H1 (cell line): ENCODE measurements around the gene TRAIP. TPM values are rescaled to one million over a fixed set of nuclear protein-coding genes. Genes with fewer than 3 reads are reported as not detected.

Experiments used
- ASH2L ChIP-seq: fragments of 200-600, 300-600 bp; sonication (generic); IDR thresholded peaks from one replicate; pipeline ENCODE4 v1.7.1; 2017; ENCODE audit warnings: low read length
- CTBP2 ChIP-seq: IDR thresholded peaks from 2 replicates; pipeline ENCODE4 v1.7.0; 2011; ENCODE audit warnings: borderline replicate concordance, mild to moderate bottlenecking, moderate library complexity, mixed read lengths, low read length; ENCODE audit not compliant: insufficient read depth, insufficient read length
- E2F6 ChIP-seq: IDR thresholded peaks from 2 replicates; pipeline ENCODE4 v1.6.1; 2012; ENCODE audit warnings: inconsistent platforms
- GTF2F1 ChIP-seq: IDR thresholded peaks from 2 replicates; pipeline ENCODE4 v1.6.1; 2012; ENCODE audit warnings: low read depth, low read length, improper control_type of control experiment, borderline replicate concordance
- POLR2A ChIP-seq, 2 experiments: IDR thresholded peaks; 1 replicate in 1 of 2; 2 replicates in 1 of 2; pipeline ENCODE4 v1.6.1; 2011; ENCODE audit warnings: low read depth in 2 of 2, low read length in 2 of 2, mild to moderate bottlenecking in 2 of 2; ENCODE audit errors: control extremely low read depth in 1 of 2
- POLR2AphosphoS5 ChIP-seq: IDR thresholded peaks from 2 replicates; pipeline ENCODE4 v1.6.1; 2011; ENCODE audit warnings: low read depth, low read length
- SAP30 ChIP-seq: fragments of 300-600 bp; sonication (generic); IDR thresholded peaks from 2 replicates; pipeline ENCODE4 v1.7.1; 2012; ENCODE audit warnings: low read length, moderate library complexity, mild to moderate bottlenecking, inconsistent platforms; ENCODE audit not compliant: insufficient read depth, insufficient replicate concordance
- SIN3A ChIP-seq, 2 experiments: IDR thresholded peaks in 1 of 2; conservative IDR thresholded peaks in 1 of 2; 2 replicates each; pipeline ENCODE4 v1.6.1; 2011 to 2012; ENCODE audit warnings: low read length in 2 of 2, improper control_type of control experiment in 1 of 2, low read depth in 1 of 2, mild to moderate bottlenecking in 1 of 2
- SP4 ChIP-seq: IDR thresholded peaks from 2 replicates; pipeline ENCODE4 v1.6.1; 2012; ENCODE audit warnings: low read length, inconsistent platforms
- ZNF274 ChIP-seq: IDR thresholded peaks from 2 replicates; pipeline ENCODE4 v1.7.0; 2012; ENCODE audit warnings: low read length, borderline replicate concordance; ENCODE audit errors: extremely low read depth
- microRNA-seq, 2 experiments: library from miRNA; unstranded; fragments of <30 nt; microRNA quantifications; one replicate each; pipeline versions ENCODE4 to v1.2.0, GENCODE V29; 2016 to 2020; ENCODE audit warnings: borderline microRNAs expressed in 2 of 2, borderline number of aligned reads in 2 of 2, borderline replicate concordance in 1 of 2
- polyA plus RNA-seq, 7 experiments: library from polyadenylated mRNA; depleted of rRNA in 3 of 7; stranded (reverse) in 5 of 7; unstranded in 2 of 7; fragments of >200 nt in 5 of 7; fragments of 200-250 nt in 2 of 7; gene quantifications; 1 replicate in 5 of 7; 2 replicates in 1 of 7; 4 replicates in 1 of 7; pipeline versions ENCODE4 v1.2.1 to v1.2.3, GENCODE V29; 2011 to 2013; ENCODE audit warnings: missing spikeins in 2 of 7, mixed read lengths in 2 of 7
- small RNA-seq: library from polyadenylated mRNA; stranded (forward); fragments of <200 nt; extraction: miRNeasy Mini kit (QIAGEN cat#:217004); gene quantifications from one replicate; pipeline ENCODE3, GENCODE V24; 2013; ENCODE audit not compliant: insufficient read depth
- total RNA-seq: library from RNA; stranded (reverse); fragmentation: NEBNext Ultra II Directional; extraction: Animal tissue kit (Norgen Biotek cat#: 25700); gene quantifications from 2 replicates; pipeline ENCODE4 v1.2.1, GENCODE V29; 2021

The TRAIP gene
- total and polyA plus RNA-seq, 2 of the 8 experiments (the other 6 are each of a cell fraction or from before 2014, with no cell fraction given) = 27.7 to 28.1 TPM

DNA sequence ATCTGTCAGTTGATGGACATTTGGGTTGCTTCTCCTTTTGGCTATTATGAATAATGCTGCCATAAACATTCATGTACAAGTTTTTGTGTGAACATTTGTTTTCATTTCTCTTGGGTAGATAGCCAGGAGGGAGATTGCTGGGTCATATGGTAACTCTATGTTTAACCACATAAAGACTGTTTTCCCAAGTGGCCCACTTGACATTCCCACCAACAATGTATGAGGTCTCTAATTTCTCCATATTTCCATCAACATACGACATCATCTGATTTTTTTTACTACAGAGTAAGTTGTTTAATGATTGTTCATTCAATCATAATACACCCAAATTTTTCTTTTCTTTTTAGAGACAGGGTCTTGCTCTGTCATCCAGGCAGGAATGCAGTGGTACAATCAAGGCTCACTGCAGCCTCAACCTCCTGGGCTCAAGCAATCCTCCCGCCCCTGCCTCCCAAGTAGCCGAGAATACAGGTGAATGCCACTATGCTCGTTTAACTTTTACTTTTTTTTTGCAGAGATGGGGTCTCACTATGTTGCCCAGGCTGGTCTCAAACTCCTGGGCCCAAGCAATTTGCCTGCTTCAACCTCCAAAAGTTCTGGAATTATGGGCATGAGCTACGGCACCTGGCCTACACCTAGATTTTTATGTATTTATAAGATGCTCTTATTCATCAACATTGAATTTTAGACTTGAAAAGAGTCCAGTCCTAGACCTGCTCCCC lies 76.8 kb downstream of the TRAIP start (continued):
- no peak for TF ChIP-seq ZNF274
- TF ChIP-seq SAP30 = no peak
- TF ChIP-seq CTBP2 = no peak
- no peak for TF ChIP-seq POLR2A (IDR thresholded peaks at IDR 0.05; ENCODE audit: control extremely low read depth in 1 of 2, low read depth in 2 of 2, low read length in 2 of 2)
- TF ChIP-seq POLR2AphosphoS5 = no peak
- TF ChIP-seq E2F6 = no peak
- no peak for TF ChIP-seq SIN3A (conservative IDR thresholded peaks at IDR 0.05 in 1 of 2, IDR thresholded peaks at IDR 0.05 in 1 of 2; ENCODE audit: low read depth in 1 of 2, low read length in 2 of 2)
- TF ChIP-seq SP4 = no peak
- no peak for TF ChIP-seq ASH2L
- no peak for TF ChIP-seq GTF2F1
- TF ChIP-seq, all 59 proteins: peak for 0

Small RNA genes within 50 kb of the gene (microRNA-seq; reads per million reads assigned to microRNA genes)
- 0 reads per million in 2 experiments for gene MIR5193

Small RNA genes within 50 kb of the gene (small RNA-seq; reads per million reads assigned to genes)
- gene RN7SL217P = not detected

Other genes starting within 250 kb of the TRAIP start
- gene APEH, start 182.2 kb downstream of the TRAIP start, total RNA-seq = 222 and 236 TPM in 2 replicates
- 260 and 275 TPM in 2 replicates for gene APEH, start 182.2 kb downstream of the TRAIP start, polyA plus RNA-seq (2011; rRNA removed)
- 6.2 and 8.5 TPM in 2 replicates for gene MST1, start 167.1 kb downstream of the TRAIP start, total RNA-seq
- 9.5 and 14.2 TPM in 2 replicates for gene MST1, start 167.1 kb downstream of the TRAIP start, polyA plus RNA-seq (2011; rRNA removed)
- gene RNF123, start 167.0 kb downstream of the TRAIP start, total RNA-seq = 30.5 and 34.2 TPM in 2 replicates
- gene RNF123, start 167.0 kb downstream of the TRAIP start, polyA plus RNA-seq (2011; rRNA removed) = 57.7 and 71.5 TPM in 2 replicates
- 1.6 and 2.9 TPM in 2 replicates for gene AMIGO3, start 136.9 kb downstream of the TRAIP start, total RNA-seq
- gene AMIGO3, start 136.9 kb downstream of the TRAIP start, polyA plus RNA-seq (2011; rRNA removed) = 8.8 and 13.1 TPM in 2 replicates
- gene GMPPB, start 132.6 kb downstream of the TRAIP start, total RNA-seq = 23.9 and 24.0 TPM in 2 replicates
- gene GMPPB, start 132.6 kb downstream of the TRAIP start, polyA plus RNA-seq (2011; rRNA removed) = 20.9 and 26.6 TPM in 2 replicates
- 35.2 and 36.3 TPM in 2 replicates for gene IP6K1, start 70.0 kb downstream of the TRAIP start, total RNA-seq
- gene IP6K1, start 70.0 kb downstream of the TRAIP start, polyA plus RNA-seq (2011; rRNA removed) = 31.5 and 43.9 TPM in 2 replicates
- 0.50 and 0.54 TPM in 2 replicates for gene CDHR4, start 56.7 kb downstream of the TRAIP start, total RNA-seq
- gene CDHR4, start 56.7 kb downstream of the TRAIP start, polyA plus RNA-seq (2011; rRNA removed) = 0.60 and 0.96 TPM in 2 replicates
- gene INKA1, start 53.3 kb downstream of the TRAIP start, total RNA-seq = 1.3 and 1.8 TPM in 2 replicates
- gene INKA1, start 53.3 kb downstream of the TRAIP start, polyA plus RNA-seq (2011; rRNA removed) = 4.7 and 4.8 TPM in 2 replicates
- 0.34 and 1.9 TPM in 2 replicates for gene UBA7, start 42.6 kb downstream of the TRAIP start, total RNA-seq
- 0.65 and 1.8 TPM in 2 replicates for gene UBA7, start 42.6 kb downstream of the TRAIP start, polyA plus RNA-seq (2011; rRNA removed)
- 66.4 and 67.9 TPM in 2 replicates for gene CAMKV, start 13.3 kb upstream of the TRAIP start, total RNA-seq
- gene CAMKV, start 13.3 kb upstream of the TRAIP start, polyA plus RNA-seq (2011; rRNA removed) = 56.3 and 74.5 TPM in 2 replicates
- gene MST1R, start 47.3 kb upstream of the TRAIP start, total RNA-seq = 4.8 and 7.6 TPM in 2 replicates
- gene MST1R, start 47.3 kb upstream of the TRAIP start, polyA plus RNA-seq (2011; rRNA removed) = 7.6 and 9.4 TPM in 2 replicates
- gene MON1A, start 73.2 kb upstream of the TRAIP start, total RNA-seq = 9.8 and 10.3 TPM in 2 replicates
- 14.1 and 20.4 TPM in 2 replicates for gene MON1A, start 73.2 kb upstream of the TRAIP start, polyA plus RNA-seq (2011; rRNA removed)
- 80.1 and 81.2 TPM in 2 replicates for gene RBM6, start 83.6 kb upstream of the TRAIP start, total RNA-seq
- gene RBM6, start 83.6 kb upstream of the TRAIP start, polyA plus RNA-seq (2011; rRNA removed) = 21.4 and 30.6 TPM in 2 replicates
- gene RBM5, start 232.4 kb upstream of the TRAIP start, total RNA-seq = 82.7 and 83.7 TPM in 2 replicates
- 98.8 and 144 TPM in 2 replicates for gene RBM5, start 232.4 kb upstream of the TRAIP start, polyA plus RNA-seq (2011; rRNA removed)